CD4-positive, alpha-beta T cell treated with Interleukin-6 for 4 hours (primary cell): Measurements from ENCODE around the gene HOOK1.
"Not testable (repeated sequence)": the region's sequence is repeated elsewhere in the genome, so short reads cannot be mapped to it uniquely, and the experiment has no call there.

Experiments used
- DNase-seq: peaks from one replicate; pipeline ENCODE4 v3.0.0-alpha.2; 2020; ENCODE audit warnings: mixed read lengths

Gene HOOK1

DNA sequence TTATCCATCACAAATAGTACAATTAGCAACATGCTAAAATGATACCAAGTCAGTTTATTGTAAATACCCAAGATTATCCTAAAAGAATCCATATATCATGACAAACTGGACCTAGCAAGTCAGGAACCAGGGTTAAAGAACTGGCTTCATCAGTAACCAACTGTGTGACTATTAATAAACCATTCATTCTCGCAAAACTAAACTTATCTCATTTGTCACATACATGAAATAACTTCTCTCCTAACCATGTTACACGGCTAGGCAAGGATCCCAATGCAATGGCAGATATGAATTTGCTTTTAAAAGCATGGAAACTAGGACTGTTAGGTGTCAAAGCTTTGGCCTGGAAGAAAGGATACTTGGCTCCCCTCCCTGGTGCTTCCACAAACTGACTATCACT is 82.4 kb downstream of the HOOK1 start:
- no peak for DNase-seq

DNA sequence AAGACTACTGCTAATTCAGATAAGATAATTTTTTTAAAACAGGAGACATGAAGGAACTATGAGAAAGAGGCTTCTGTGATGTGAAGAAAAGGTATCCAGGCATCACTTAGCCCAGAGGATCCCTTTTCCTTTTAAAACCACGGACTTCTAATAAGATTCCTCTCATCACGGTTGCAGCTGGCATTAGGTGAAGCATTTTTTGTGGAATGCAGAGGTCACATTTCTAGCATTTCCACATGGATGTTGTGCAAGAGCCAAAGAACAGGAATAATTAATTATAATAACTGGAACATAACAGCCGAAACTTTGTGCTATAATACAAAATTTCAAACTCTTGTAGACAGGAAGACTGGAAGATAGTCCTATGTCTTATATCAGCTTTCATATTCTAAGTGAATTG is 84.2 kb downstream of the HOOK1 start:
- no peak for DNase-seq

DNA sequence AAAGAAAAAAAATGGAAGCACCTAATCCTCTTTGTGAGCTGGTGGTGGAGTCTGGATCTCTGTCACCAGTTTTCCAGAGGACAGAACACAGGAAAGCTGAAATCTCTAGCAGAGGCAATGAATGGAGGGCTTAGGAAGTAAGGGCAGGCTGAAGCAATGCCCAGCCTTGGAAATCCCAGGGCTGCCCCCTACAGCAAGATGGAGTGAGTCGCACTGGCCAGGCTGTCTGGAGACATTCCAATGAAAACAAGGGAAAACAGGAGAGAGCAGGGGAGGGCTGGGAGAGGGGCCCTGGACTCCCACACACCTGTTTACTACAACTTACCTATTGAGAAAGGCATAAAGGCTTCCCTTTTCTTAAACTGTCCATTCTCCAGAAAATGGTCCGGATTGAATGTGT is 85.9 kb downstream of the HOOK1 start:
- no peak for DNase-seq

DNA sequence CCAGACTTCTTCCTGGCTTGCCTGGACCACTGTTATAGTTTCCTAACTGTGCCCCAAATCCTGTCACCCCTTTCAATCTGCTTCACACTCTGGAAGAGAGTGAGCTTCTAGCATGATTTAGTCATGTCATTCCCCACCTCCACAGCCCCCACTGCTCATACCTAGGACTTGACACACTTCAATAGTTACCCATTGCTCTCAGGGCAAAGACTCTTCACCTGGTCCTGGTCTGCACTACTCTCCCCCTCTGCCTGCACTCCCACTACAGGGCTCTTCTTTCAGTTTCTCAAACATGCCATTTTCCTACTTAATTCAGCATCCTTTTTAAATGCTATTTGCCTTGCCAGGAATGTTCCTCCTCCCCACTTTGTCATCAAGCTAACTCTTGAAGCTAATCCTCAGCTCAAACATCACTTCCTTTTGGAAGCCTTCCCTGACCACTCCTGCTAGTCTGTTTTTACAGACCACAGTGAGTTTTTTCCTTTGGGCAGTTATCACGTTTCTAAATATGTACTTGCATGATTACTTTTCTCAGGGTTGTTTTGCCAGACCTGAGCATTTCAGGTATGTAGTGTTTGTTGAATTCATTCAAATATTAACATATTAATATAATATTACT is 87.1 kb downstream of the HOOK1 start:
- DNase-seq, result no peak

DNA sequence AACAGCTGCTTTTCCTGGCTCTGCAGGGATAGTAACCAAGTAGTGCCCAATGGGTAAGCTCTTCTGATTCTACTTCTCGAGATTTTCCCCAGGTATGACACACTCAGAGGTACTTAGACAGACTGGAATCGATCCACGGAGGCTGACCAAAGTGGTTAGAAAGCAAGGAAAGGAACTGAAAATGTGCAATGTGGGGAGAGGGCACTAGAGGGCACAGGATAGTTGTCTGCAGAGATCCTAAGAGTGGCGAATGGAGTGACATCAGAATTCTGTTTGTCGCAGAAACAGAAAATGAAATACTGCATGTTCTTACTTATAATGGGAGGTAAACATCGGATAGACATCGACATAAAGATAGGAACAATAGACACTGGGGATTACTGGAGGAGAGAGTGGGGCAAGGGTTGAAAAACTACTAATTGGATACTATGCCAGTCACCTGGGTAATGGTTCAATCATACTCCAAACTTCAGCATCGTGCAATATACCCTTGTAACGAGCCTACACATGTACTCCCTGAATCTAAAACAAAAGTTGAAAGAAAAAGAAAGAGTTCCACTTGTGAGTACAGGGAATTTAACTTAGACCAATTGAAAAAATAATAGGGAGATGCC is 88.5 kb downstream of the HOOK1 start:
- DNase-seq, result peak; percentile 4

DNA sequence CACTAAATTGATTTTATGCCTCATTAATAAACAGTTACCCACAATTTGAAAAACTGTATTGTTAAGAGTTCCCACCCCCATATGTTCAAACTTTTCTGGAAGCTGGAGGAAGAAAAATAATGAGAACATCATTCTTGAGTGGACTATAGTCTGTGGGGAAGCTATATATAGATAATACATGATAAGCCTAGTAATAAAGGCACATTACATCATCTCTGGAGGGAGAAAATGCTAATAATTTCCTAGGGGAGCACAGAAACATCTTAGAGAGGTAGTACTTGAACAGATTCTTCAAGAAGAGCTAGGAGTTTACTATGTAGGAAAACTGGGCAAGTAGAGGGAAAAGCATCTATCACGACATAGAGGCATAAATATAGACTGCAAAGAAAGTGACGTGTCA is 92.2 kb downstream of the HOOK1 start:
- no peak for DNase-seq

DNA sequence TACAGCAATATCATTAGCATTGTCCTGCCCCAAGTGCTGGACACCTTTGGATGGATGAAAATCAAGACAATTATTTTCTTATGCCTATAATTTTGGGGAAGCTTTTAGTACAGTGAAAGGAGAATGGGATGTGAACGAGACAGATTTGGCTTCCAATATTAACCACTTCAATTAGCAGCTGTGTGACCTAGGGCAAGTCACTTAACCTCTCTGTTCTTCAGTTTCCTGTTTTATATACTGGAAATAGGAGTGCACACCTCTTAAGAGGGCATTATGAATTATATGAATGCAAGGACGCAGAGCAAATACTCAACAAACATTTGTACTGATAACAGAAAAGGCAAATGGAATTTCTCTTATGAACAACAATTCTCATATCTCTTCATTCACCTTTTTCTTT is 93.3 kb downstream of the HOOK1 start:
- DNase-seq, result no peak

DNA sequence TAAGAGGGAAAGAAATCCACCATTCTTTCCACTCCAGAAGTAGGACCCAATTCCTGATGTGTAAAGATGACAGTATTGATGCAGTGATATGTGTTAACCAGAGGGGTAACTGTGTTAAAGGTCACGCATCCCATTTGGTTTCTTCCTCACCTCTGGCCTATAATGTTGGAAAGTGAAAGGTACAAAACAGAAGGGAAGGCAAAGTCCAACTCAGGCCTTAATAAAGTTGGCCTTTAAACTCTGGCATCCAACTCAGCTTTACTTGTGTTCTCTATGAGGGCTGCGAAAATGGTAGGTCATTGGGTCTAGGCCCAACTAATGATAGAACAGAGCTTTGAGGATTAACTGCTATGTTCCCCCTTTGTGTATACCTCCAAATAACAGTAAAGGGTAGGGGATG is 93.9 kb downstream of the HOOK1 start:
- DNase-seq, result no peak

DNA sequence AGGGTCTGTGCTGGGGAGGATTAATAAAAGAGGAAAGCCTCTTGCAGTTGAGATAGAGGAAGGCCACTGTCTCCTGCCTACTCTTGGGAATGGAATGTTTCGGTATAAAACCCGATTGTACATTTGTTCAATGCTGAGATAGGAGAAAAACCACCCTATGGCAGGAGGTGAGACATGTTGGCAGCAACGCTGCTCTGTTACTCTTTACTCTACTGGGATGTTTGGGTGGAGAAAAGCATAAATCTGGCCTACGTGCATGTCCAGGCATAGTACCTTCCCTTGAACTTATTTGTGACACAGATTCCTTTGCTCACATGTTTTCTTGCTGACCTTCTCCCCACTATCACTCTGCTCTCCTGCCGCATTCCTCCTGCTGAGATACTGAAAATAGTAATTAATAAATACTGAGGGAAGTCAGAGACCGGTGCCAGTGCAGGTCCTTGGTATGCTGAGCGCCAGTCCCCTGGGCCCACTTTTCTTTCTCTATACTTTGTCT is 100.1 kb downstream of the HOOK1 start:
- not testable (repeated sequence) for DNase-seq

DNA sequence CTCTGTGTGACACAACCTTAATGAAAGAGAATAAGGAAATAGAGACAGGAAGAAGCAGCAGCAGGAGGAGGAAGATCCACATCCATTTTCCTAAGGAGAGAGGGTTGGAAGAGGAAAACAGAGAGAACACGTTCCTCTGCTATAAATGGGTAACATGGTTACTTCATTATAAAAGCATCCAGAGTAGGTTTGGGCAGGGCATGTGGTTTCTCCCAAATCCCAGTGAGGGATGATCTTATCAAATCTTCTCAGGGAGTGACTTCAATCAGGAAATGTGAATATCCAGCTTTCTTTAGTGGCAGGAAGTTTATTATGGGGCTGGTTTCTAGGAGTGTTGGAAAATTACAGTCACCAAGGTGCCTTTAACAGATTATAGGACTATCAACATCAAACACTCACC is 100.8 kb downstream of the HOOK1 start:
- DNase-seq, result no peak

DNA sequence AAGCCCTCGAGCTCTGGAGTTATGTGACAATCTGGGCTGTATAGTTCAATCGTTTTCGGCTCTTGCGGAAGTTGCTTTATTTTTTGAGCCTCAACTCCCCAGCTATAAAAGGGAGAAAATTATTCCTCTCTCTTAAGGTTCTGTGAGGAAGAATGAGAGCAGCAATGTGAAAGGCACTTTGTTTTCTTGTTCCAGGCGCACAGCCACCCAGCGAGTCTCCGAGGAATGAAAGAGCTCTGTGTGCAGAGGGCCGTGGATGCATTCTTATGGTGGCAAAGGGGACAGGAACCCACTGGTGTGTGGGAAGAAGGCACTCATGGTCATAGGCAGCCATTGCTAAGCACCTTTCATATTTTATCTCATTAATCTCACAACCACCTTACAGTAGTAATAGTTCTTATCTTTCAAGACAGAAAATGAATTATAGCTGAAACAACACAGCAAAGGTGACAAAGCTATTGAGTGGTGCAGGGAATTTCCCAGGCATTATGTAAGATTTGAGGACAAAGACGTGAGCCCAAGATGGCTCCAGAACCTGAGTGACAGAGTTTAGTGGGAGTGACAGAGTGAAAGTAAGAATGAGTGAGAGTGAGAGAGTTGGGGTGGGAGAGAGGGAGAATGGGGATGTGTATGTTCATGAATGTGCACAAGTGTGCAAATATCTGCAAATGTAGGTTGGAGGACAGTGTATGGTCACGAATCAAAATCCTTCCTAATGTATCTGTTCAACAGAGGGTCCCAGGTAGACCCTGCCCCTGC is 102.5 kb downstream of the HOOK1 start:
- DNase-seq, result no peak

DNA sequence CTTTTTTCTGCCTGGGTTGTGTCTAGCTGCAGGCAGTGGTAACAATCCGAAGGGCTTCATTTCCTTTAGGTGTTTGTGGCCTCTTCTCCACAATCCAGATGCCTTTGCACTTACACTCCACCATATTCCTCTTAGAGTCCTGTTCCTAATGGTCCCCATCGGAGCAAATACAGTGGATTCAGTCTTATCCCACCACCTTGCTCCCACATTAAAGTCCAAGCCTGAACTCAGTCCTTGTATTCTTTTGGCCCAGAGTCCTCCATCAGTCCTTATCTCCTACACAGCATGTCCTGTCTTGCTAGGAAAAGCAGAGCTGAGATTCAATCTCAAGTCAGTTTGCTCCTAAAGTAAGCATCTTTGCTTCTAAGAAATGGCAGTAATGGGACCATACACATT is 103.0 kb downstream of the HOOK1 start:
- DNase-seq, result no peak

DNA sequence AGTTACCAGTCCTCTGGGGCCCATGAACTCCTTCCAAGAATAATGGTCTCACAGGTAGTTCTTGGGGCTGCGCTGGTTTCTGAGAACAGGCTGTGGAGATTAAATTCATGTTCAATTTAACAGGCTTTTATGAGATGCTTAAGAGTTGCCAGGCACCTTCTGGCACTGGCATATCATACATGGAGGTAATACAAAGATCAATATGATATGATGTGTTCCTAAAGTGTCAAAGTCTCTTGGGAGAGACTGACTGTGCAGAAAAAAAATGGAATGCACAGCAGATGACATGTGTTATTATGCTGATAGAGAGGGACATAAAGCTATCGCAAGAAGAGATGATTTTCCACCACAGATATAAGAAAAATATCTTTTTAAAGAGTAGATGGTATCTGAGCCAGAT is 105.0 kb downstream of the HOOK1 start:
- DNase-seq, result no peak

DNA sequence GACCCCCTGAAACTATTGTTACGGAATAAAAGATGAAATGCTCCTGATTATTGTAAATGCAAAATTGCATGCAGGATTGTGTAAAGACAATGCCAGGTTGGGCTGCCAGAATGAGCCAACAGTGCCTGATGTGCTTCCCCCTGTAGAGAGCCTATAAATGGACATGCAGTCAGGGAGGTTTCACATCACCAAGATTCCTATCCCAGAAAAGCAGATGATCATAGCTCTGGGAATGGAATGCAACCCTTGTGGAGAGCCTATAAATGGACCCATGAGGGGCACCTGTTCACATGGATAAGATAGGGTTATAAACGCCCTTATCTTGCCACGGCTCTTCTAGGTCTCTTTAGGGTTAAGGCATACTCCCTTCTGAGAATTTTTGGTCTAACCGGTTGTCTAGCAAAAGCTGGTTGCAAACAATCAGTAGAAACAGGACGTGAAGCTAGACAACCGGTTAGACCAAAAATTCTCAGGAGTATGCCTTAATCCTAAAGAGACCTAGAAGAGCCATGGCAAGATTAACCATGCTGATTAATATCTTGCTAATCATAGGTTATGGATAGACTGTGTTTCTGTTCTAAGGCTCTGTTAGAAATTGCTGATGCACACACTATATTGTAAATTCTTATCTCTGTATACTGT is 106.6 kb downstream of the HOOK1 start:
- DNase-seq, result not testable (repeated sequence)

DNA sequence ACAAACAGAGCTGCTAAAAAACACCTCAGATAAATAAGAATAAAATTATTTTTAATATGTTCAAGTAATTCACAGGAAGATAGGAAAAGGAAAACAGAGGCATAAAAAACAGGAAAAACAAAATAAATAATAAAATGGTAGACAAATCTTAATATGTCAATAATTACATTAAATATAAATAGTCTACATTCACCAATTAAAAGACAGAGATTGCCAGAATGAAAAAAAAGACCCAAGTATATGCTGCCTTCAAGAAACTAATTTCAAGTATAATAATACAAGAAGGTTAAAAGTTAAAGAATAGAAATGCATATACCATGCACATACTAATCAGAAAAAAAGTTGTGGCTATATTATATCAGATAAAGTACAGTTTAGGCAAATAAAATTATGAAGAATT is 109.9 kb downstream of the HOOK1 start:
- DNase-seq, result no peak
